ENCODE measurements around the gene AUH. TPM values are rescaled to one million over a fixed set of nuclear protein-coding genes. Genes with fewer than 3 reads are reported as not detected.

AUH gene
- total RNA-seq, 1 experiment from 2014 or later = 21.7 TPM

DNA sequence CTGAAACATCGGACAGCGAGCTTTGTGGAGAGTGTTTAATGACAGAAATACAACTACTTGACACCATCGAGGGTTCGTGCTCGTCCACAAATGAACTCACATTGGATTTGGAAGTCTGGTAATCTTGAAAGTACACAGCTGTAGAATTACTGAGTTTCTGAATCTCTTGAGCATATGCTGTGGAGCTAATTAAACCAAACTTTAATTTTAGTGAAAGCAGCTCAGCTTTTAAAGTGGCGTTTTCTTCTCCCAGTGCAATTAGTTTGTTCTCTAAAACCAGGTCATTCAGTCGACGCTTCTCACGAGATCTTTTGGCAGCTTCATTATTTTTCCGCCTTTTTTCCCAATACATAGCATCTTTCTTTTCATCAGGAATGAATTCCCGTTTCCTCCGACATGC is 48.4 kb upstream of the AUH start:
- Mint-ChIP-seq H3K27me3 (ENCODE audit: low read depth) (no peaks in the 10 kb centered on the region), H3K36me3 (ENCODE audit: insufficient read depth in 1 of 3, low read depth in 3 of 3) (peaks cover 8 to 30% (median 28%) of the 10 kb centered on the region in 3 experiments; a peak in 5 of 7 replicates), H3K4me3 (no peak overlapping the region), H3K9me3 (no peaks in the 10 kb centered on the region), H3K27ac (no peak overlapping the region), H3K4me1 (peaks cover 2 to 4% of the 10 kb centered on the region in 2 experiments; a peak in 2 of 4 replicates)
- H3K14ac ChIP-seq (ENCODE audit: insufficient read depth, low read length) = no peak overlapping the region
- no peak overlapping the region for H3K23ac ChIP-seq (ENCODE audit: insufficient read length, low read depth, low read length)
- TF ChIP-seq, protein P1, sequence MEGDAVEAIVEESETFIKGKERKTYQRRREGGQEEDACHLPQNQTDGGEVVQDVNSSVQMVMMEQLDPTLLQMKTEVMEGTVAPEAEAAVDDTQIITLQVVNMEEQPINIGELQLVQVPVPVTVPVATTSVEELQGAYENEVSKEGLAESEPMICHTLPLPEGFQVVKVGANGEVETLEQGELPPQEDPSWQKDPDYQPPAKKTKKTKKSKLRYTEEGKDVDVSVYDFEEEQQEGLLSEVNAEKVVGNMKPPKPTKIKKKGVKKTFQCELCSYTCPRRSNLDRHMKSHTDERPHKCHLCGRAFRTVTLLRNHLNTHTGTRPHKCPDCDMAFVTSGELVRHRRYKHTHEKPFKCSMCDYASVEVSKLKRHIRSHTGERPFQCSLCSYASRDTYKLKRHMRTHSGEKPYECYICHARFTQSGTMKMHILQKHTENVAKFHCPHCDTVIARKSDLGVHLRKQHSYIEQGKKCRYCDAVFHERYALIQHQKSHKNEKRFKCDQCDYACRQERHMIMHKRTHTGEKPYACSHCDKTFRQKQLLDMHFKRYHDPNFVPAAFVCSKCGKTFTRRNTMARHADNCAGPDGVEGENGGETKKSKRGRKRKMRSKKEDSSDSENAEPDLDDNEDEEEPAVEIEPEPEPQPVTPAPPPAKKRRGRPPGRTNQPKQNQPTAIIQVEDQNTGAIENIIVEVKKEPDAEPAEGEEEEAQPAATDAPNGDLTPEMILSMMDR (conservative IDR thresholded peaks at IDR 0.05) = no peak
- no peaks in the 10 kb centered on the region for H3K9me3 ChIP-seq (ENCODE audit: control insufficient read depth, low read depth, low read length)
- no peaks in the 10 kb centered on the region for H3K79me1 ChIP-seq (ENCODE audit: insufficient read depth, low read depth, low read length, poor library complexity, severe bottlenecking)
- H2BK120ac ChIP-seq (ENCODE audit: low read depth, low read length, poor library complexity, severe bottlenecking) = no peak overlapping the region
- no peak overlapping the region for H3K9ac ChIP-seq (ENCODE audit: extremely low read depth, insufficient read length, low read length)
- H2BK5ac ChIP-seq (ENCODE audit: insufficient read length, low read length) = no peak overlapping the region
- no peak overlapping the region for H3K27ac ChIP-seq (ENCODE audit: insufficient read length, low read depth, low read length)
- no peaks in the 10 kb centered on the region for H3K79me2 ChIP-seq (ENCODE audit: insufficient read depth, low read length)
- WGBS (ENCODE audit: extremely low coverage, insufficient read length, low lambda C conversion rate) = no CpG with 5 or more reads among the region's 12 CpGs
- H2AFZ ChIP-seq (ENCODE audit: low read length) = no peak overlapping the region
- H4K5ac ChIP-seq (ENCODE audit: insufficient read length, low read depth, low read length) = no peak overlapping the region
- no peak overlapping the region for H4K91ac ChIP-seq (ENCODE audit: insufficient read length, low read depth, low read length)
- H3K4me2 ChIP-seq (ENCODE audit: insufficient read depth, insufficient read length, low read length) = no peak overlapping the region
- H2BK12ac ChIP-seq (ENCODE audit: insufficient read length, low read depth, low read length) = no peak overlapping the region
- no peak overlapping the region for H3K56ac ChIP-seq (ENCODE audit: insufficient read length, low read depth, low read length)
- H3K27me3 ChIP-seq (ENCODE audit: insufficient read depth, low read length) = no peaks in the 10 kb centered on the region
- no peak overlapping the region for H3K18ac ChIP-seq (ENCODE audit: insufficient read length, low read depth, low read length)
- H4K8ac ChIP-seq (replicated peaks; ENCODE audit: insufficient read length, low read depth, low read length) = no peak overlapping the region
- no peak overlapping the region for H3T11ph ChIP-seq (ENCODE audit: low read length)
- H2BK15ac ChIP-seq (ENCODE audit: low read depth, low read length) = no peak overlapping the region
- no peak overlapping the region for H2BK20ac ChIP-seq (ENCODE audit: low read depth, low read length, poor library complexity, severe bottlenecking)
- no peaks in the 10 kb centered on the region for H4K20me1 ChIP-seq (ENCODE audit: control insufficient read depth, insufficient read depth, insufficient read length)
- DNase-seq = no peak
- no peaks in the 10 kb centered on the region for H3K4me1 ChIP-seq (ENCODE audit: insufficient read depth, low read length)
- no peak overlapping the region for H3K4ac ChIP-seq (ENCODE audit: low read depth, low read length)
- H2AK5ac ChIP-seq (ENCODE audit: insufficient read length, low read length) = no peak overlapping the region
- no peaks in the 10 kb centered on the region for H3K23me2 ChIP-seq (ENCODE audit: insufficient read length, low read depth, low read length, poor library complexity, severe bottlenecking)
